ENCODE data around the gene ERICH6.

DNA sequence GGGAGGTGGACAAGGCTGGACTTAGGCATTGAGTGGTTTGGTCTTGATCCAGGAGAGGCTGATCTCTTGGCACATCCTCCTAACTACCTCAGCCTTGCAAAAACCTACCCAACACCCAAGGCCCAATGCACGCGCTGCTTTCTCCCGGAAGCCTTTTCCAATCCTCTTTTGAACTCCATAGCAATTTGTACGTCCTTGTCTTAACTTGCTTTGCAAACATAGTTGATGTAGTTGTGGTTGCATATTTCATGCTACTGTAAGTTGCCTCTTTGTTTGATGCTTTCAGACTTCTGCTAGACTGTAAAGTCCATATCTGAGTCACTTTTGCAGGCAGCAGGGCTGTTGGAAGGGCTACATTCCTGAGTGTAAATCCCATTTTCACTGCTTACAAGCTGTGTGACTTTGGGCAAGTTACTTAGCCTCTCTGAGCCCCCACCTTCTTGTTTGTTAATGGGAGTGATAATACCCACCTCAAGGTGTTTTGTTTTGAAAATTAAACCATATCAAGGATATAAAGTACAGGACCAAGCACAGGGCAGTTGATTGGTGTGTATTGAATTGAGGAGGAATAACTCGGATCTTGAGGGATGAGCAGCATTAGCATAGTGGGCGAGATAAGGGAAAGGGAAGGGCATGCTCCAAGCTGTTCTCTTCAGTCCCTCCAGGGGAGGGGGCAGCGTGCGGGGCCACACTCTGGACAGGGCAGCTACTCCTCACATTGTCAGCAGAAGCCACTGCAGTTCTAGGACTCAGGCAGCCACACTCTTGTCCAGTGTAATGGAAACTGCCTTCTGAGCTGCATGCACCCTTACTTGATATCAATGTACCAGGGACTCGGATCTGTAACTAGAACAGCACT, 30.4 kb upstream of the ERICH6 start:
- TF ChIP-seq, protein P1, sequence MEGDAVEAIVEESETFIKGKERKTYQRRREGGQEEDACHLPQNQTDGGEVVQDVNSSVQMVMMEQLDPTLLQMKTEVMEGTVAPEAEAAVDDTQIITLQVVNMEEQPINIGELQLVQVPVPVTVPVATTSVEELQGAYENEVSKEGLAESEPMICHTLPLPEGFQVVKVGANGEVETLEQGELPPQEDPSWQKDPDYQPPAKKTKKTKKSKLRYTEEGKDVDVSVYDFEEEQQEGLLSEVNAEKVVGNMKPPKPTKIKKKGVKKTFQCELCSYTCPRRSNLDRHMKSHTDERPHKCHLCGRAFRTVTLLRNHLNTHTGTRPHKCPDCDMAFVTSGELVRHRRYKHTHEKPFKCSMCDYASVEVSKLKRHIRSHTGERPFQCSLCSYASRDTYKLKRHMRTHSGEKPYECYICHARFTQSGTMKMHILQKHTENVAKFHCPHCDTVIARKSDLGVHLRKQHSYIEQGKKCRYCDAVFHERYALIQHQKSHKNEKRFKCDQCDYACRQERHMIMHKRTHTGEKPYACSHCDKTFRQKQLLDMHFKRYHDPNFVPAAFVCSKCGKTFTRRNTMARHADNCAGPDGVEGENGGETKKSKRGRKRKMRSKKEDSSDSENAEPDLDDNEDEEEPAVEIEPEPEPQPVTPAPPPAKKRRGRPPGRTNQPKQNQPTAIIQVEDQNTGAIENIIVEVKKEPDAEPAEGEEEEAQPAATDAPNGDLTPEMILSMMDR (conservative IDR thresholded peaks at IDR 0.05; ENCODE audit: low read depth in 2 of 2) = no peak
- TF ChIP-seq POLR2AphosphoS5 (IDR thresholded peaks at IDR 0.05; ENCODE audit: low read depth) (no peak), EZH2 (IDR thresholded peaks at IDR 0.05; ENCODE audit: low read depth, unreplicated experiment) (no peak), EZH2phosphoT487 (IDR thresholded peaks at IDR 0.05; ENCODE audit: unreplicated experiment) (no peak), JUNB (IDR thresholded peaks at IDR 0.05; ENCODE audit: unreplicated experiment) (no peak), CREB1 (CRISPR knock-in tag; IDR thresholded peaks at IDR 0.05; ENCODE audit: low read depth) (no peak), ZNF331 (CRISPR knock-in tag; IDR thresholded peaks at IDR 0.05; ENCODE audit: low read depth) (no peak), NANOG (IDR thresholded peaks at IDR 0.05; ENCODE audit: borderline replicate concordance) (no peak)
- TF ChIP-seq, protein P2, sequence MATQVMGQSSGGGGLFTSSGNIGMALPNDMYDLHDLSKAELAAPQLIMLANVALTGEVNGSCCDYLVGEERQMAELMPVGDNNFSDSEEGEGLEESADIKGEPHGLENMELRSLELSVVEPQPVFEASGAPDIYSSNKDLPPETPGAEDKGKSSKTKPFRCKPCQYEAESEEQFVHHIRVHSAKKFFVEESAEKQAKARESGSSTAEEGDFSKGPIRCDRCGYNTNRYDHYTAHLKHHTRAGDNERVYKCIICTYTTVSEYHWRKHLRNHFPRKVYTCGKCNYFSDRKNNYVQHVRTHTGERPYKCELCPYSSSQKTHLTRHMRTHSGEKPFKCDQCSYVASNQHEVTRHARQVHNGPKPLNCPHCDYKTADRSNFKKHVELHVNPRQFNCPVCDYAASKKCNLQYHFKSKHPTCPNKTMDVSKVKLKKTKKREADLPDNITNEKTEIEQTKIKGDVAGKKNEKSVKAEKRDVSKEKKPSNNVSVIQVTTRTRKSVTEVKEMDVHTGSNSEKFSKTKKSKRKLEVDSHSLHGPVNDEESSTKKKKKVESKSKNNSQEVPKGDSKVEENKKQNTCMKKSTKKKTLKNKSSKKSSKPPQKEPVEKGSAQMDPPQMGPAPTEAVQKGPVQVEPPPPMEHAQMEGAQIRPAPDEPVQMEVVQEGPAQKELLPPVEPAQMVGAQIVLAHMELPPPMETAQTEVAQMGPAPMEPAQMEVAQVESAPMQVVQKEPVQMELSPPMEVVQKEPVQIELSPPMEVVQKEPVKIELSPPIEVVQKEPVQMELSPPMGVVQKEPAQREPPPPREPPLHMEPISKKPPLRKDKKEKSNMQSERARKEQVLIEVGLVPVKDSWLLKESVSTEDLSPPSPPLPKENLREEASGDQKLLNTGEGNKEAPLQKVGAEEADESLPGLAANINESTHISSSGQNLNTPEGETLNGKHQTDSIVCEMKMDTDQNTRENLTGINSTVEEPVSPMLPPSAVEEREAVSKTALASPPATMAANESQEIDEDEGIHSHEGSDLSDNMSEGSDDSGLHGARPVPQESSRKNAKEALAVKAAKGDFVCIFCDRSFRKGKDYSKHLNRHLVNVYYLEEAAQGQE (IDR thresholded peaks at IDR 0.05; ENCODE audit: unreplicated experiment) = no peak
- TF ChIP-seq, protein P3, sequence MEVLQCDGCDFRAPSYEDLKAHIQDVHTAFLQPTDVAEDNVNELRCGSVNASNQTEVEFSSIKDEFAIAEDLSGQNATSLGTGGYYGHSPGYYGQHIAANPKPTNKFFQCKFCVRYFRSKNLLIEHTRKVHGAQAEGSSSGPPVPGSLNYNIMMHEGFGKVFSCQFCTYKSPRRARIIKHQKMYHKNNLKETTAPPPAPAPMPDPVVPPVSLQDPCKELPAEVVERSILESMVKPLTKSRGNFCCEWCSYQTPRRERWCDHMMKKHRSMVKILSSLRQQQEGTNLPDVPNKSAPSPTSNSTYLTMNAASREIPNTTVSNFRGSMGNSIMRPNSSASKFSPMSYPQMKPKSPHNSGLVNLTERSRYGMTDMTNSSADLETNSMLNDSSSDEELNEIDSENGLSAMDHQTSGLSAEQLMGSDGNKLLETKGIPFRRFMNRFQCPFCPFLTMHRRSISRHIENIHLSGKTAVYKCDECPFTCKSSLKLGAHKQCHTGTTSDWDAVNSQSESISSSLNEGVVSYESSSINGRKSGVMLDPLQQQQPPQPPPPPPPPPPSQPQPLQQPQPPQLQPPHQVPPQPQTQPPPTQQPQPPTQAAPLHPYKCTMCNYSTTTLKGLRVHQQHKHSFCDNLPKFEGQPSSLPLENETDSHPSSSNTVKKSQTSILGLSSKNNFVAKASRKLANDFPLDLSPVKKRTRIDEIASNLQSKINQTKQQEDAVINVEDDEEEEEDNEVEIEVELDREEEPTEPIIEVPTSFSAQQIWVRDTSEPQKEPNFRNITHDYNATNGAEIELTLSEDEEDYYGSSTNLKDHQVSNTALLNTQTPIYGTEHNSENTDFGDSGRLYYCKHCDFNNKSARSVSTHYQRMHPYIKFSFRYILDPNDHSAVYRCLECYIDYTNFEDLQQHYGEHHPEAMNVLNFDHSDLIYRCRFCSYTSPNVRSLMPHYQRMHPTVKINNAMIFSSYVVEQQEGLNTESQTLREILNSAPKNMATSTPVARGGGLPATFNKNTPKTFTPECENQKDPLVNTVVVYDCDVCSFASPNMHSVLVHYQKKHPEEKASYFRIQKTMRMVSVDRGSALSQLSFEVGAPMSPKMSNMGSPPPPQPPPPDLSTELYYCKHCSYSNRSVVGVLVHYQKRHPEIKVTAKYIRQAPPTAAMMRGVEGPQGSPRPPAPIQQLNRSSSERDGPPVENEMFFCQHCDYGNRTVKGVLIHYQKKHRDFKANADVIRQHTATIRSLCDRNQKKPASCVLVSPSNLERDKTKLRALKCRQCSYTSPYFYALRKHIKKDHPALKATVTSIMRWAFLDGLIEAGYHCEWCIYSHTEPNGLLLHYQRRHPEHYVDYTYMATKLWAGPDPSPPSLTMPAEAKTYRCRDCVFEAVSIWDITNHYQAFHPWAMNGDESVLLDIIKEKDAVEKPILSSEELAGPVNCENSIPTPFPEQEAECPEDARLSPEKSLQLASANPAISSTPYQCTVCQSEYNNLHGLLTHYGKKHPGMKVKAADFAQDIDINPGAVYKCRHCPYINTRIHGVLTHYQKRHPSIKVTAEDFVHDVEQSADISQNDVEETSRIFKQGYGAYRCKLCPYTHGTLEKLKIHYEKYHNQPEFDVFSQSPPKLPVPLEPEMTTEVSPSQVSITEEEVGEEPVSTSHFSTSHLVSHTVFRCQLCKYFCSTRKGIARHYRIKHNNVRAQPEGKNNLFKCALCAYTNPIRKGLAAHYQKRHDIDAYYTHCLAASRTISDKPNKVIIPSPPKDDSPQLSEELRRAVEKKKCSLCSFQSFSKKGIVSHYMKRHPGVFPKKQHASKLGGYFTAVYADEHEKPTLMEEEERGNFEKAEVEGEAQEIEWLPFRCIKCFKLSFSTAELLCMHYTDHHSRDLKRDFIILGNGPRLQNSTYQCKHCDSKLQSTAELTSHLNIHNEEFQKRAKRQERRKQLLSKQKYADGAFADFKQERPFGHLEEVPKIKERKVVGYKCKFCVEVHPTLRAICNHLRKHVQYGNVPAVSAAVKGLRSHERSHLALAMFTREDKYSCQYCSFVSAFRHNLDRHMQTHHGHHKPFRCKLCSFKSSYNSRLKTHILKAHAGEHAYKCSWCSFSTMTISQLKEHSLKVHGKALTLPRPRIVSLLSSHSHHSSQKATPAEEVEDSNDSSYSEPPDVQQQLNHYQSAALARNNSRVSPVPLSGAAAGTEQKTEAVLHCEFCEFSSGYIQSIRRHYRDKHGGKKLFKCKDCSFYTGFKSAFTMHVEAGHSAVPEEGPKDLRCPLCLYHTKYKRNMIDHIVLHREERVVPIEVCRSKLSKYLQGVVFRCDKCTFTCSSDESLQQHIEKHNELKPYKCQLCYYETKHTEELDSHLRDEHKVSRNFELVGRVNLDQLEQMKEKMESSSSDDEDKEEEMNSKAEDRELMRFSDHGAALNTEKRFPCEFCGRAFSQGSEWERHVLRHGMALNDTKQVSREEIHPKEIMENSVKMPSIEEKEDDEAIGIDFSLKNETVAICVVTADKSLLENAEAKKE (CRISPR knock-in tag; IDR thresholded peaks at IDR 0.05) = no peak
- TF ChIP-seq, protein P4, sequence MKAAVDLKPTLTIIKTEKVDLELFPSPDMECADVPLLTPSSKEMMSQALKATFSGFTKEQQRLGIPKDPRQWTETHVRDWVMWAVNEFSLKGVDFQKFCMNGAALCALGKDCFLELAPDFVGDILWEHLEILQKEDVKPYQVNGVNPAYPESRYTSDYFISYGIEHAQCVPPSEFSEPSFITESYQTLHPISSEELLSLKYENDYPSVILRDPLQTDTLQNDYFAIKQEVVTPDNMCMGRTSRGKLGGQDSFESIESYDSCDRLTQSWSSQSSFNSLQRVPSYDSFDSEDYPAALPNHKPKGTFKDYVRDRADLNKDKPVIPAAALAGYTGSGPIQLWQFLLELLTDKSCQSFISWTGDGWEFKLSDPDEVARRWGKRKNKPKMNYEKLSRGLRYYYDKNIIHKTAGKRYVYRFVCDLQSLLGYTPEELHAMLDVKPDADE (IDR thresholded peaks at IDR 0.05) = no peak
